DND-41 (cell line): ENCODE results near the gene ADAM15.

ENCODE experiments used
- ATAC-seq: fragments of 200-7000 bp; cut with Tn5 transposase; 3 replicates; pipeline ENCODE4 v1.9.1; 2021; ENCODE audit warnings: low read depth; ENCODE audit not compliant: insufficient read depth
- DNase-seq: peaks from one replicate; pipeline ENCODE4 v3.0.0-alpha.2; 2020
- H2AFZ ChIP-seq: 2 replicates; pipeline ENCODE4 v1.6.0; 2012; ENCODE audit warnings: low read depth, low read length
- H3K27ac ChIP-seq: 2 replicates; pipeline ENCODE4 v1.5.1; 2012; ENCODE audit warnings: low read length, inconsistent platforms
- H3K27me3 ChIP-seq: fragments of 200-600 bp; sonication (generic); 2 replicates; pipeline ENCODE4 v1.6.0; 2012; ENCODE audit warnings: low read length, mild to moderate bottlenecking, inconsistent platforms; ENCODE audit not compliant: insufficient read depth, poor library complexity
- H3K36me3 ChIP-seq: 2 replicates; pipeline ENCODE4 v1.5.1; 2012; ENCODE audit warnings: low read length, inconsistent platforms; ENCODE audit not compliant: insufficient read depth
- H3K4me1 ChIP-seq: 2 replicates; pipeline ENCODE4 v1.5.1; 2012; ENCODE audit warnings: mild to moderate bottlenecking, low read length; ENCODE audit not compliant: insufficient read depth
- H3K4me2 ChIP-seq: 2 replicates; pipeline ENCODE4 v1.6.0; 2012; ENCODE audit warnings: mild to moderate bottlenecking, moderate library complexity, low read length, inconsistent platforms; ENCODE audit not compliant: insufficient read depth
- H3K4me3 ChIP-seq, 2 experiments: fragments of 200-600 bp in 1 of 2; shearing (Covaris generic) in 1 of 2; 2 replicates each; pipeline ENCODE4 v1.5.1; 2012 to 2016; ENCODE audit warnings: inconsistent platforms in 2 of 2, low read length in 2 of 2, mild to moderate bottlenecking in 2 of 2, low read depth in 1 of 2, moderate library complexity in 1 of 2
- H3K79me2 ChIP-seq: 2 replicates; pipeline ENCODE4 v1.6.0; 2012; ENCODE audit warnings: low read length, inconsistent platforms; ENCODE audit not compliant: insufficient read depth
- H3K9ac ChIP-seq: 2 replicates; pipeline ENCODE4 v1.6.0; 2012; ENCODE audit warnings: low read depth, mild to moderate bottlenecking, inconsistent platforms, low read length, moderate library complexity
- H3K9me3 ChIP-seq: 2 replicates; pipeline ENCODE4 v1.5.1; 2012; ENCODE audit warnings: low read length, moderate library complexity, mild to moderate bottlenecking, inconsistent platforms; ENCODE audit not compliant: insufficient read depth, severe bottlenecking
- H4K20me1 ChIP-seq: 2 replicates; pipeline ENCODE4 v1.6.0; 2012; ENCODE audit warnings: low read length; ENCODE audit not compliant: insufficient read depth
- EZH2 ChIP-seq: IDR thresholded peaks from 3 replicates; pipeline ENCODE4 v1.6.1; 2012; ENCODE audit warnings: borderline replicate concordance, low read depth, mild to moderate bottlenecking, moderate library complexity, low read length, inconsistent platforms; ENCODE audit not compliant: severe bottlenecking
- TF ChIP-seq, protein P1 (sequence below): IDR thresholded peaks from 2 replicates; pipeline ENCODE4 v1.5.1; 2012; ENCODE audit warnings: borderline replicate concordance, low read length, moderate library complexity, mild to moderate bottlenecking; ENCODE audit not compliant: poor library complexity, severe bottlenecking; ENCODE audit errors: extremely low read depth

The ADAM15 gene

DNA sequence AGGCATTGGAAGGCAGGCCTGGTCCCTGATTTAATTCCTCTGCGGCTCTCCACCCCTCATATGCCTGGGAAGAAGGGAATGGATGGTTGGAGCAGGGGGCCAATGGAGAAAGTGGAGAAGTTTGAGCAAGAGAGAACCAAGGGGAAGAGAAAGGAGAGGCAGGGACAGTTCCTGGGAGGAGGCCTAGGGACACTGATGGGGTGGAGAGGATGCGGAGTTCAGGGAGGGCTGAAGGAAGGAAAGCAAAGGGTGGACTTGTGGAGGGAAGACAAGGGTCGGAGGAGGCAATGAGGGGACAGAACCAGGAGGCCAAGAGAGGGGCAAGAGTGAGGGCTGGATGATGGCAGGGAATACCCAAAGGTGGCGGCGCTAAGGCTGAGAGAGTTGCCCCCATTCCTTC lies 41.4 kb upstream of the ADAM15 start:
- ATAC-seq, result no peak
- no peak overlapping the region for H3K4me2 ChIP-seq
- DNase-seq, result no peak
- H3K4me3 ChIP-seq, result no peak overlapping the region
- TF ChIP-seq, protein P1, sequence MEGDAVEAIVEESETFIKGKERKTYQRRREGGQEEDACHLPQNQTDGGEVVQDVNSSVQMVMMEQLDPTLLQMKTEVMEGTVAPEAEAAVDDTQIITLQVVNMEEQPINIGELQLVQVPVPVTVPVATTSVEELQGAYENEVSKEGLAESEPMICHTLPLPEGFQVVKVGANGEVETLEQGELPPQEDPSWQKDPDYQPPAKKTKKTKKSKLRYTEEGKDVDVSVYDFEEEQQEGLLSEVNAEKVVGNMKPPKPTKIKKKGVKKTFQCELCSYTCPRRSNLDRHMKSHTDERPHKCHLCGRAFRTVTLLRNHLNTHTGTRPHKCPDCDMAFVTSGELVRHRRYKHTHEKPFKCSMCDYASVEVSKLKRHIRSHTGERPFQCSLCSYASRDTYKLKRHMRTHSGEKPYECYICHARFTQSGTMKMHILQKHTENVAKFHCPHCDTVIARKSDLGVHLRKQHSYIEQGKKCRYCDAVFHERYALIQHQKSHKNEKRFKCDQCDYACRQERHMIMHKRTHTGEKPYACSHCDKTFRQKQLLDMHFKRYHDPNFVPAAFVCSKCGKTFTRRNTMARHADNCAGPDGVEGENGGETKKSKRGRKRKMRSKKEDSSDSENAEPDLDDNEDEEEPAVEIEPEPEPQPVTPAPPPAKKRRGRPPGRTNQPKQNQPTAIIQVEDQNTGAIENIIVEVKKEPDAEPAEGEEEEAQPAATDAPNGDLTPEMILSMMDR, result no peak
- no peak for TF ChIP-seq EZH2
- peaks cover 3% of the 10 kb centered on the region for H3K27me3 ChIP-seq
- no peak overlapping the region for H2AFZ ChIP-seq
- H3K9ac ChIP-seq, result no peak overlapping the region
- no peak overlapping the region for H3K27ac ChIP-seq
- H4K20me1 ChIP-seq, result peaks cover 60% of the 10 kb centered on the region
- H3K36me3 ChIP-seq, result no peaks in the 10 kb centered on the region
- no peaks in the 10 kb centered on the region for H3K79me2 ChIP-seq
- H3K4me1 ChIP-seq, result peaks cover 7% of the 10 kb centered on the region; the same call in 1 of the 2 replicates
- no peaks in the 10 kb centered on the region for H3K9me3 ChIP-seq

GRCh38 chr1:155010211-155010918 lies 40.8 kb upstream of the ADAM15 start:
- H3K4me1 ChIP-seq, result peaks cover 7% of the 10 kb centered on the region; the same call in 1 of the 2 replicates
- no peak overlapping the region for H3K9ac ChIP-seq
- H3K27me3 ChIP-seq, result peaks cover 3% of the 10 kb centered on the region
- DNase-seq (peak; percentile 67), ATAC-seq (peak; percentile 60)
- H3K4me3 ChIP-seq, result no peak overlapping the region
- no peaks in the 10 kb centered on the region for H3K36me3 ChIP-seq
- H3K9me3 ChIP-seq, result no peaks in the 10 kb centered on the region
- no peak overlapping the region for H2AFZ ChIP-seq
- peaks cover 63% of the 10 kb centered on the region for H4K20me1 ChIP-seq
- TF ChIP-seq, protein P1, result no peak
- no peak for TF ChIP-seq EZH2
- H3K79me2 ChIP-seq, result no peaks in the 10 kb centered on the region
- no peak overlapping the region for H3K4me2 ChIP-seq
- H3K27ac ChIP-seq, result no peak overlapping the region

GRCh38 chr1:155011004-155011416 lies 40.1 kb upstream of the ADAM15 start:
- H3K4me2 ChIP-seq, result no peak overlapping the region
- TF ChIP-seq, protein P1, result no peak
- no peak for TF ChIP-seq EZH2
- no peaks in the 10 kb centered on the region for H3K9me3 ChIP-seq
- H3K4me1 ChIP-seq, result peaks cover 7% of the 10 kb centered on the region; the same call in 1 of the 2 replicates
- H4K20me1 ChIP-seq, result peaks cover 60% of the 10 kb centered on the region
- no peak overlapping the region for H3K27ac ChIP-seq
- no peaks in the 10 kb centered on the region for H3K36me3 ChIP-seq
- H3K79me2 ChIP-seq, result no peaks in the 10 kb centered on the region
- H2AFZ ChIP-seq, result no peak overlapping the region
- no peak overlapping the region for H3K4me3 ChIP-seq
- ATAC-seq (no peak), DNase-seq (no peak)
- H3K27me3 ChIP-seq, result peaks cover 5% of the 10 kb centered on the region
- H3K9ac ChIP-seq, result no peak overlapping the region
